Hepatocyte (in vitro differentiated cells): Measurements from ENCODE around the gene ALDH1L1. TPM values are rescaled to one million over a fixed set of nuclear protein-coding genes. Genes with fewer than 3 reads are reported as not detected.

Source experiments
- DNase-seq: peaks from one replicate; pipeline ENCODE4 v3.0.0-alpha.2; 2016; ENCODE audit warnings: low spot score
- H2AFZ ChIP-seq: fragments of 200-600 bp; sonication (generic); 2 replicates; pipeline ENCODE4 v1.6.0; 2016; ENCODE audit warnings: antibody characterized with exemption, mild to moderate bottlenecking
- H3K27ac ChIP-seq: fragments of 200-600 bp; sonication (generic); 2 replicates; pipeline ENCODE4 v1.5.1; 2016; ENCODE audit warnings: mild to moderate bottlenecking
- H3K27me3 ChIP-seq: fragments of 200-600 bp; sonication (generic); 2 replicates; pipeline ENCODE4 v1.6.1; 2016
- H3K36me3 ChIP-seq: fragments of 200-600 bp; sonication (generic); replicated peaks from 2 replicates; pipeline ENCODE4 v1.5.1; 2016; ENCODE audit warnings: low read depth; ENCODE audit not compliant: insufficient read depth
- H3K4me1 ChIP-seq: fragments of 200-600 bp; sonication (generic); 2 replicates; pipeline ENCODE4 v1.5.1; 2016; ENCODE audit warnings: mild to moderate bottlenecking, moderate library complexity; ENCODE audit not compliant: insufficient read depth
- H3K4me2 ChIP-seq: fragments of 200-600 bp; sonication (generic); 2 replicates; pipeline ENCODE4 v1.6.0; 2016
- H3K4me3 ChIP-seq: fragments of 200-600 bp; sonication (generic); 2 replicates; pipeline ENCODE4 v1.5.1; 2016; ENCODE audit warnings: mild to moderate bottlenecking
- H3K79me2 ChIP-seq: fragments of 200-600 bp; sonication (generic); 2 replicates; pipeline ENCODE4 v1.6.0; 2017; ENCODE audit warnings: mild to moderate bottlenecking
- H3K9me2 ChIP-seq: fragments of 200-600 bp; sonication (generic); replicated peaks from 2 replicates; pipeline ENCODE4 v1.6.0; 2017; ENCODE audit warnings: mild to moderate bottlenecking; ENCODE audit not compliant: insufficient read depth
- H3K9me3 ChIP-seq: fragments of 200-600 bp; sonication (generic); 2 replicates; pipeline ENCODE4 v1.5.1; 2016; ENCODE audit warnings: low read depth, mild to moderate bottlenecking
- H4K20me1 ChIP-seq: fragments of 200-600 bp; sonication (generic); 2 replicates; pipeline ENCODE4 v1.6.0; 2016; ENCODE audit warnings: mild to moderate bottlenecking; ENCODE audit not compliant: insufficient read depth, poor library complexity, severe bottlenecking
- EZH2 ChIP-seq: fragments of 200-600 bp; sonication (generic); IDR thresholded peaks from 2 replicates; pipeline ENCODE4 v1.6.1; 2016; ENCODE audit warnings: antibody characterized with exemption, mild to moderate bottlenecking, borderline replicate concordance
- EZH2phosphoT487 ChIP-seq: fragments of 200-600 bp; sonication (generic); IDR thresholded peaks from one replicate; pipeline ENCODE4 v1.6.1; 2018; ENCODE audit warnings: antibody characterized with exemption, mild to moderate bottlenecking, low read depth, moderate library complexity; ENCODE audit not compliant: unreplicated experiment, severe bottlenecking
- WGBS: methylation state at CpG from one replicate; pipeline ENCODE4 v1.1.6; 2016; ENCODE audit warnings: low lambda C conversion rate; ENCODE audit errors: missing lambda C conversion rate; 5-methylcytosine and 5-hydroxymethylcytosine counted together
- polyA plus RNA-seq: library from polyadenylated mRNA; unstranded; fragments of >200 nt; fragmentation: Nextera tagmentation; extraction: Ambion mirVana; gene quantifications from 2 replicates; pipeline ENCODE4 v1.2.1, GENCODE V29; 2016
- total RNA-seq: library from RNA; depleted of rRNA; stranded (reverse); fragments of >200 nt; gene quantifications from 2 replicates; pipeline ENCODE4 v1.2.3, GENCODE V29; 2014
- TF ChIP-seq, protein P1 (sequence below): fragments of 200-600 bp; sonication (generic); IDR thresholded peaks from 2 replicates; pipeline ENCODE4 v1.5.1; 2016; ENCODE audit warnings: antibody characterized with exemption, mild to moderate bottlenecking; ENCODE audit not compliant: poor library complexity

Gene ALDH1L1
- total and polyA plus RNA-seq, 2 experiments from 2014 or later: 15.9 to 22.6 TPM

DNA sequence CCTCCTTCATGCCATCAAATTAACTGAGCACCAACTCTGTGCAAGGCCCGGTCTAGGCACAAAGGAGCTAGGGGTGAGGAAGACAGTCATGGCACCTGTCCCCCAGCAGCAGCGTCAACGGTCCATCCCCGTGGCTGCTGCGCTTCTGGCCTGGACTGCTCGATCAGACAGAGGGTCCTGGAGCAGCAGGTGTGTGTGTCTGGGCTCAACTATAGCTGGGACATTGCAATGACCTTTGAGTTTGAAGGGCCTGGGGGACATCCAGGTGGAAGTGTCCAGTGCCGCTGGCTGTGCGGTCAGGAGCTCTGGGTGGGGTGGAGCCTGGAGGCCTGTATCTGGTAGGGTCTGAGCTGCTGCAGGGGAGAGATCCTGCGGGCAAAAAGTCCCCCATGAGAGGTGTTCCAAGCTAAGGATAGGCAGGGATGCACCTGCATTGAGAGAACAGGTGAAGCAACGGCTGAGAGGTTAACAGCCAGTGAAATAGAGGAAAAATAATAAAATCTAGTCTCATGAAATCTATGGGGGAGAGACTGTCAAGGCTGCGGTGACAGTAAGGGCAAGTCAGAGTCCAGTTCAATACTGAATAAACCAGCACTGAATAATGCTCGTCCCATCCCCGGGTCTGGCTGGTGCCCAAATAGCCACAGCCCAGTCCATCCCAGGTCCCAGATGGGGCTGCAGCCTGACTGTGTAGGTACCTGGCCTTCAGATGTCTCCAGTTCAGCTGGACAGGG, 71.1 kb downstream of the ALDH1L1 start:
- DNase-seq: peak; percentile 1
- H4K20me1 ChIP-seq: no peaks in the 10 kb centered on the region
- H3K27me3 ChIP-seq: no peaks in the 10 kb centered on the region
- no peaks in the 10 kb centered on the region for H3K36me3 ChIP-seq
- H3K4me3 ChIP-seq: no peak overlapping the region
- no peak overlapping the region for H3K4me2 ChIP-seq
- H3K9me2 ChIP-seq: no peaks in the 10 kb centered on the region
- TF ChIP-seq, protein P1, sequence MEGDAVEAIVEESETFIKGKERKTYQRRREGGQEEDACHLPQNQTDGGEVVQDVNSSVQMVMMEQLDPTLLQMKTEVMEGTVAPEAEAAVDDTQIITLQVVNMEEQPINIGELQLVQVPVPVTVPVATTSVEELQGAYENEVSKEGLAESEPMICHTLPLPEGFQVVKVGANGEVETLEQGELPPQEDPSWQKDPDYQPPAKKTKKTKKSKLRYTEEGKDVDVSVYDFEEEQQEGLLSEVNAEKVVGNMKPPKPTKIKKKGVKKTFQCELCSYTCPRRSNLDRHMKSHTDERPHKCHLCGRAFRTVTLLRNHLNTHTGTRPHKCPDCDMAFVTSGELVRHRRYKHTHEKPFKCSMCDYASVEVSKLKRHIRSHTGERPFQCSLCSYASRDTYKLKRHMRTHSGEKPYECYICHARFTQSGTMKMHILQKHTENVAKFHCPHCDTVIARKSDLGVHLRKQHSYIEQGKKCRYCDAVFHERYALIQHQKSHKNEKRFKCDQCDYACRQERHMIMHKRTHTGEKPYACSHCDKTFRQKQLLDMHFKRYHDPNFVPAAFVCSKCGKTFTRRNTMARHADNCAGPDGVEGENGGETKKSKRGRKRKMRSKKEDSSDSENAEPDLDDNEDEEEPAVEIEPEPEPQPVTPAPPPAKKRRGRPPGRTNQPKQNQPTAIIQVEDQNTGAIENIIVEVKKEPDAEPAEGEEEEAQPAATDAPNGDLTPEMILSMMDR: no peak
- TF ChIP-seq EZH2 (no peak), EZH2phosphoT487 (no peak)
- H3K4me1 ChIP-seq: no peaks in the 10 kb centered on the region
- 89% methylated on average over 13 of the region's 13 CpGs for WGBS
- no peak overlapping the region for H3K27ac ChIP-seq
- H3K79me2 ChIP-seq: no peaks in the 10 kb centered on the region
- no peak overlapping the region for H2AFZ ChIP-seq
- no peaks in the 10 kb centered on the region for H3K9me3 ChIP-seq

DNA sequence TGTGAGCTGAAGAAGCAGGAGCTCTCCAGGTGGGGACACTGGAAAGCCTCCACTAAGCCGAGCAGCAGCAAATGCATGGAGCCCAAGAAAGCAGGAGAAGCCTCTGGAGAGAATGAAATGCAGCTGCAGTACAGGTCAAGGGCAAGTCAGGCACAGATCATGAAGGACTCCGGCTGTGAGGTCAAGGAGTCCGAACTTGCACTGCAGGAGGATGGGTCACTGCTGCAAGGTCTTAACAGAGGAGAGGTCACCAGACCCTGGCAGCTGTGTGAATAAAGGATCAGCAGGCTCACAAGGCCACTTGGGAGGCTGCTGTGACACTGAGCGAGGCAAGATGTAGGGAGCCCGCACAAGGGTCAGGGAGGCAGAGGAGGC, 71.7 kb downstream of the ALDH1L1 start:
- TF ChIP-seq EZH2 (no peak), EZH2phosphoT487 (no peak)
- TF ChIP-seq, protein P1: no peak
- no peaks in the 10 kb centered on the region for H3K9me3 ChIP-seq
- no peaks in the 10 kb centered on the region for H3K79me2 ChIP-seq
- H3K9me2 ChIP-seq: no peaks in the 10 kb centered on the region
- 93% methylated on average over 5 of the region's 5 CpGs for WGBS
- no peaks in the 10 kb centered on the region for H3K27me3 ChIP-seq
- no peaks in the 10 kb centered on the region for H3K36me3 ChIP-seq
- no peak overlapping the region for H3K4me2 ChIP-seq
- no peak for DNase-seq
- H3K4me3 ChIP-seq: no peak overlapping the region
- no peaks in the 10 kb centered on the region for H4K20me1 ChIP-seq
- H3K27ac ChIP-seq: no peak overlapping the region
- H3K4me1 ChIP-seq: no peaks in the 10 kb centered on the region
- no peak overlapping the region for H2AFZ ChIP-seq

DNA sequence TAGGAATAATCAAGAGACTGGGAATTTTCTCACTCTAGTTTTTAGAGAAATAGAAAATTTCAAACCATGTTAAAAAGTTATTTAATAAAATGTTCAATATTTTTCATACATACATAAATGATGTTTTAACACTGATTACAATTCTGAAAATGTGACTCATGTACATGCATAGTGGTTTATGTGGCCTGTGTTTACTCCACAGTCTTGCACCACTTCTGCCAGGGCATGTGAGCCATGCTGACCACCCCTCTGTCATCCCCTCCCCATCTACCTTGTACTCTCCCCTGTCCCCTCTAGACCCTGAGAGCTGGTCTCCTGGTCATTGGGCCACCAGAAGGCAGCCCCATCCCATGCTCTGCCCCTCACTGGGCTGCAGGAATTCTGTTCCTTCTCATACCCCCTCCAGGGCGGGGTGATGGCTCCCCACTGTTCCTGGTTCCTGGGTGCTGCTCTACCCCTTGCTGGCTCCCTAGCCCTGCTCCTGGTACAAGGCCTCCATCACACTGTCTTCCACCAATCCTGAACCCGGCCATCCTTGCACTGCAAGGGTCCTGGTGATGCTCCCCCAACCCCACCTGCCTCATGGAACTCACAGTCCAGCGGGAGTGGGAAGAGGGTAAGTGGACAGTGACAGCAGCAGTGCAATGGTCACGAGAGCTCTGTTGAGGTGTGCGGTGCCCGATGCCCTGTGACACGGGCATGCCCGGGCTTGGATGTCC, 72.3 kb downstream of the ALDH1L1 start:
- H3K4me1 ChIP-seq: no peaks in the 10 kb centered on the region
- TF ChIP-seq EZH2 (no peak), EZH2phosphoT487 (no peak)
- TF ChIP-seq, protein P1: no peak
- H3K79me2 ChIP-seq: no peaks in the 10 kb centered on the region
- no peaks in the 10 kb centered on the region for H4K20me1 ChIP-seq
- H3K4me2 ChIP-seq: no peak overlapping the region
- no peaks in the 10 kb centered on the region for H3K9me3 ChIP-seq
- no peak overlapping the region for H3K4me3 ChIP-seq
- no peaks in the 10 kb centered on the region for H3K27me3 ChIP-seq
- DNase-seq: peak; percentile 2
- no peak overlapping the region for H3K27ac ChIP-seq
- H3K9me2 ChIP-seq: no peaks in the 10 kb centered on the region
- H2AFZ ChIP-seq: no peak overlapping the region
- 90% methylated on average over 8 of the region's 8 CpGs for WGBS
- H3K36me3 ChIP-seq: no peaks in the 10 kb centered on the region
